K562 (cell line): ENCODE results near the gene BNIP2. TPM values are rescaled to one million over a fixed set of nuclear protein-coding genes. Genes with fewer than 3 reads are reported as not detected.

Experiments used
- BDP1 ChIP-seq: IDR thresholded peaks from 3 replicates; pipeline ENCODE4 v1.6.1; 2011; ENCODE audit not compliant: insufficient read length, insufficient read depth
- EP400 ChIP-seq: fragments of 450-650 bp; IDR thresholded peaks from 2 replicates; pipeline ENCODE4 v1.6.1; 2017; ENCODE audit warnings: antibody characterized with exemption, mild to moderate bottlenecking, moderate library complexity
- KLF10 ChIP-seq: fragments of 250-450 bp; sonication (Bioruptor Pico); IDR thresholded peaks from 2 replicates; pipeline ENCODE4 v1.6.1; 2021; ENCODE audit warnings: matching md5 sums
- MTF1 ChIP-seq: fragments of 250-450 bp; sonication (Bioruptor Pico); IDR thresholded peaks from 2 replicates; pipeline ENCODE4 v1.9.0; 2021; ENCODE audit warnings: moderate library complexity, mild to moderate bottlenecking, inconsistent platforms, borderline replicate concordance
- NFIC ChIP-seq: fragments of 450-650 bp; IDR thresholded peaks from 2 replicates; pipeline ENCODE4 v1.6.1; 2017; ENCODE audit warnings: mild to moderate bottlenecking, inconsistent platforms
- NR3C1 ChIP-seq: sonication (generic); formaldehyde crosslinking; IDR thresholded peaks from 2 replicates; pipeline ENCODE4 v1.8.1; 2022; ENCODE audit warnings: missing genetic modification reagents
- POLR3A ChIP-seq: IDR thresholded peaks from 2 replicates; pipeline ENCODE4 v1.6.1; 2011; ENCODE audit warnings: borderline replicate concordance, mild to moderate bottlenecking, moderate library complexity; ENCODE audit not compliant: insufficient read length, insufficient read depth; ENCODE audit errors: extremely low read depth
- SRSF3 ChIP-seq: fragments of 200-400 bp; formaldehyde crosslinking; IDR thresholded peaks from 2 replicates; pipeline ENCODE4 v1.6.1; 2016; ENCODE audit warnings: mild to moderate bottlenecking, low read length, moderate library complexity; ENCODE audit not compliant: insufficient read depth
- ZBTB1 ChIP-seq: sonication (generic); formaldehyde crosslinking; IDR thresholded peaks from 2 replicates; pipeline ENCODE4 v1.8.1; 2023; ENCODE audit warnings: missing genetic modification reagents, low read depth, mild to moderate bottlenecking, borderline replicate concordance
- ZEB2 ChIP-seq: fragments of 450-650 bp; IDR thresholded peaks from 2 replicates; pipeline ENCODE4 v1.6.1; 2016
- ZNF239 ChIP-seq: fragments of 250-450 bp; sonication (Bioruptor Pico); IDR thresholded peaks from 2 replicates; pipeline ENCODE4 v1.4.0; 2020; ENCODE audit warnings: mild to moderate bottlenecking
- ZNF695 ChIP-seq: fragments of 450-650 bp; formaldehyde crosslinking; IDR thresholded peaks from 2 replicates; pipeline ENCODE4 v1.4.0; 2020; ENCODE audit warnings: mild to moderate bottlenecking, moderate library complexity
- polyA plus RNA-seq, 8 experiments: library from polyadenylated mRNA; depleted of rRNA in 4 of 8; stranded (reverse) in 5 of 8; unstranded in 3 of 8; fragments of >200 nt; fragmentation: Nextera tagmentation in 2 of 8; fragmentation: Illumina TruSeq in 1 of 8; extraction: Ambion mirVana in 2 of 8; extraction: Trizol in 1 of 8; gene quantifications; 2 replicates each; pipeline versions ENCODE4 v1.2.1 to v1.2.3, GENCODE V29; 2011 to 2014; ENCODE audit warnings: inconsistent platforms in 1 of 8, missing spikeins in 1 of 8
- total RNA-seq, 7 experiments: library from RNA; depleted of rRNA in 6 of 7; stranded (reverse); fragments of >200 nt in 6 of 7; fragmentation: Illumina TruSeq in 2 of 7; extraction: Trizol in 2 of 7; gene quantifications; 2 replicates each; pipeline versions ENCODE4 v1.2.1 to v1.2.3, GENCODE V29; 2011 to 2021; ENCODE audit warnings: low replicate concordance in 1 of 7
- TF ChIP-seq, protein P1 (sequence below), 2 experiments: fragments of 200-800 bp in 1 of 2; sonication (Bioruptor generic) in 1 of 2; sonication (generic) in 1 of 2; formaldehyde crosslinking in 1 of 2; IDR thresholded peaks in 1 of 2; conservative IDR thresholded peaks in 1 of 2; 2 replicates each; pipeline versions ENCODE4 v1.5.0 to v1.6.1; 2016 to 2020; ENCODE audit warnings: missing compliant biosample characterization in 1 of 2, missing genetic modification characterization in 1 of 2, missing genetic modification reagents in 1 of 2
- TF ChIP-seq, protein P2 (sequence below): IDR thresholded peaks from 2 replicates; pipeline ENCODE4 v1.6.1; 2011; ENCODE audit warnings: borderline replicate concordance, low read depth, mild to moderate bottlenecking, moderate library complexity, low read length; ENCODE audit not compliant: insufficient read depth, poor library complexity, severe bottlenecking
- TF ChIP-seq, protein P3 (sequence below): sonication (generic); formaldehyde crosslinking; IDR thresholded peaks from 2 replicates; pipeline ENCODE4 v1.8.0; 2023; ENCODE audit warnings: missing genetic modification reagents, mild to moderate bottlenecking, borderline replicate concordance
- TF ChIP-seq, protein P4 (sequence below): fragments of 250-450 bp; sonication (Bioruptor Pico); IDR thresholded peaks from 2 replicates; pipeline ENCODE4 v1.8.0; 2021; ENCODE audit warnings: moderate library complexity, mild to moderate bottlenecking, inconsistent platforms
- TF ChIP-seq, protein P5 (sequence below): fragments of 450-650 bp; formaldehyde crosslinking; IDR thresholded peaks from 2 replicates; pipeline ENCODE4 v1.4.0; 2020; ENCODE audit warnings: mild to moderate bottlenecking, moderate library complexity

The BNIP2 gene
- total and polyA plus RNA-seq, 9 of the 15 experiments (the other 6 are each of a cell fraction or from before 2014, with no cell fraction given): 19.6 to 88.0 (median 52.5) TPM

DNA sequence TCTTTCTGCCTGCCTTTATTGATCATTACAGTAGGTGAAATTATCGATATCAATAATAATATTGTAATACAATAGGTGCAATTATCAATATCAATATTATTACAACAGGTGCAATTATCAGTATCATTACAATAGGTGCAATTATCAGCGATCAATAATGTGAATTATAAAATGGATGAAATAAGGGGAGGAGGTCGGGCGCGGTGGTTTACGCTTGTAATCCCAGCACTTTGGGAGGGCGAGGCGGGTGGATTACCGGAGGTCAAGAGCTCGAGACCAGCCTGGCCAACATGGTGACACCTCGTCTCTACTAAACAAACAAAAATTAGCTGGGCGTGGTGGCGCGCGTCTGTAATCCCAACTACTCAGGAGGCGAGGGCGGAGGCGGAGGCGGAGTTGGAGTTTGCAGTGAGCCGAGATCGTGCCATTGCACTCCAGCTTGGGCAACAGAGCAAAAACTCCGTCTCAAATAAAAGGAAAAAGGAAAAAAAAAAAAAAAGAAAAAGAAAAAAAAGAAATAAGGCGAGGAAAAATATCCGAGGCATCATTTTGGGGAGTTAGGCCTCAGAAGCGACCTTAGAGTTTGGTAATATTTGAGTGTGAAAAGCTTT, 611 bp upstream of the BNIP2 start (continued):
- TF ChIP-seq POLR3A (no peak), MTF1 (no peak), BDP1 (no peak), ZNF695 (CRISPR knock-in tag) (no peak), KLF10 (CRISPR knock-in tag) (no peak), NFIC (no peak), ZNF239 (CRISPR knock-in tag) (no peak), ZBTB1 (CRISPR knock-in tag) (no peak), ZEB2 (no peak), EP400 (peak; percentile 54; the same call in 1 of the 2 replicates), NR3C1 (CRISPR knock-in tag) (no peak), SRSF3 (no peak)
- TF ChIP-seq, protein P1, sequence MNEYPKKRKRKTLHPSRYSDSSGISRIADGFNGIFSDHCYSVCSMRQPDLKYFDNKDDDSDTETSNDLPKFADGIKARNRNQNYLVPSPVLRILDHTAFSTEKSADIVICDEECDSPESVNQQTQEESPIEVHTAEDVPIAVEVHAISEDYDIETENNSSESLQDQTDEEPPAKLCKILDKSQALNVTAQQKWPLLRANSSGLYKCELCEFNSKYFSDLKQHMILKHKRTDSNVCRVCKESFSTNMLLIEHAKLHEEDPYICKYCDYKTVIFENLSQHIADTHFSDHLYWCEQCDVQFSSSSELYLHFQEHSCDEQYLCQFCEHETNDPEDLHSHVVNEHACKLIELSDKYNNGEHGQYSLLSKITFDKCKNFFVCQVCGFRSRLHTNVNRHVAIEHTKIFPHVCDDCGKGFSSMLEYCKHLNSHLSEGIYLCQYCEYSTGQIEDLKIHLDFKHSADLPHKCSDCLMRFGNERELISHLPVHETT (CRISPR knock-in tag; conservative IDR thresholded peaks at IDR 0.05 in 1 of 2, IDR thresholded peaks at IDR 0.05 in 1 of 2): no peak
- TF ChIP-seq, protein P2, sequence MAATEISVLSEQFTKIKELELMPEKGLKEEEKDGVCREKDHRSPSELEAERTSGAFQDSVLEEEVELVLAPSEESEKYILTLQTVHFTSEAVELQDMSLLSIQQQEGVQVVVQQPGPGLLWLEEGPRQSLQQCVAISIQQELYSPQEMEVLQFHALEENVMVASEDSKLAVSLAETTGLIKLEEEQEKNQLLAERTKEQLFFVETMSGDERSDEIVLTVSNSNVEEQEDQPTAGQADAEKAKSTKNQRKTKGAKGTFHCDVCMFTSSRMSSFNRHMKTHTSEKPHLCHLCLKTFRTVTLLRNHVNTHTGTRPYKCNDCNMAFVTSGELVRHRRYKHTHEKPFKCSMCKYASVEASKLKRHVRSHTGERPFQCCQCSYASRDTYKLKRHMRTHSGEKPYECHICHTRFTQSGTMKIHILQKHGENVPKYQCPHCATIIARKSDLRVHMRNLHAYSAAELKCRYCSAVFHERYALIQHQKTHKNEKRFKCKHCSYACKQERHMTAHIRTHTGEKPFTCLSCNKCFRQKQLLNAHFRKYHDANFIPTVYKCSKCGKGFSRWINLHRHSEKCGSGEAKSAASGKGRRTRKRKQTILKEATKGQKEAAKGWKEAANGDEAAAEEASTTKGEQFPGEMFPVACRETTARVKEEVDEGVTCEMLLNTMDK: no peak
- TF ChIP-seq, protein P3, sequence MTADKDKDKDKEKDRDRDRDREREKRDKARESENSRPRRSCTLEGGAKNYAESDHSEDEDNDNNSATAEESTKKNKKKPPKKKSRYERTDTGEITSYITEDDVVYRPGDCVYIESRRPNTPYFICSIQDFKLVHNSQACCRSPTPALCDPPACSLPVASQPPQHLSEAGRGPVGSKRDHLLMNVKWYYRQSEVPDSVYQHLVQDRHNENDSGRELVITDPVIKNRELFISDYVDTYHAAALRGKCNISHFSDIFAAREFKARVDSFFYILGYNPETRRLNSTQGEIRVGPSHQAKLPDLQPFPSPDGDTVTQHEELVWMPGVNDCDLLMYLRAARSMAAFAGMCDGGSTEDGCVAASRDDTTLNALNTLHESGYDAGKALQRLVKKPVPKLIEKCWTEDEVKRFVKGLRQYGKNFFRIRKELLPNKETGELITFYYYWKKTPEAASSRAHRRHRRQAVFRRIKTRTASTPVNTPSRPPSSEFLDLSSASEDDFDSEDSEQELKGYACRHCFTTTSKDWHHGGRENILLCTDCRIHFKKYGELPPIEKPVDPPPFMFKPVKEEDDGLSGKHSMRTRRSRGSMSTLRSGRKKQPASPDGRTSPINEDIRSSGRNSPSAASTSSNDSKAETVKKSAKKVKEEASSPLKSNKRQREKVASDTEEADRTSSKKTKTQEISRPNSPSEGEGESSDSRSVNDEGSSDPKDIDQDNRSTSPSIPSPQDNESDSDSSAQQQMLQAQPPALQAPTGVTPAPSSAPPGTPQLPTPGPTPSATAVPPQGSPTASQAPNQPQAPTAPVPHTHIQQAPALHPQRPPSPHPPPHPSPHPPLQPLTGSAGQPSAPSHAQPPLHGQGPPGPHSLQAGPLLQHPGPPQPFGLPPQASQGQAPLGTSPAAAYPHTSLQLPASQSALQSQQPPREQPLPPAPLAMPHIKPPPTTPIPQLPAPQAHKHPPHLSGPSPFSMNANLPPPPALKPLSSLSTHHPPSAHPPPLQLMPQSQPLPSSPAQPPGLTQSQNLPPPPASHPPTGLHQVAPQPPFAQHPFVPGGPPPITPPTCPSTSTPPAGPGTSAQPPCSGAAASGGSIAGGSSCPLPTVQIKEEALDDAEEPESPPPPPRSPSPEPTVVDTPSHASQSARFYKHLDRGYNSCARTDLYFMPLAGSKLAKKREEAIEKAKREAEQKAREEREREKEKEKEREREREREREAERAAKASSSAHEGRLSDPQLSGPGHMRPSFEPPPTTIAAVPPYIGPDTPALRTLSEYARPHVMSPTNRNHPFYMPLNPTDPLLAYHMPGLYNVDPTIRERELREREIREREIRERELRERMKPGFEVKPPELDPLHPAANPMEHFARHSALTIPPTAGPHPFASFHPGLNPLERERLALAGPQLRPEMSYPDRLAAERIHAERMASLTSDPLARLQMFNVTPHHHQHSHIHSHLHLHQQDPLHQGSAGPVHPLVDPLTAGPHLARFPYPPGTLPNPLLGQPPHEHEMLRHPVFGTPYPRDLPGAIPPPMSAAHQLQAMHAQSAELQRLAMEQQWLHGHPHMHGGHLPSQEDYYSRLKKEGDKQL (CRISPR knock-in tag): no peak
- TF ChIP-seq, protein P4, sequence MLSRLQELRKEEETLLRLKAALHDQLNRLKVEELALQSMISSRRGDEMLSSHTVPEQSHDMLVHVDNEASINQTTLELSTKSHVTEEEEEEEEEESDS (CRISPR knock-in tag): no peak
- TF ChIP-seq, protein P5, sequence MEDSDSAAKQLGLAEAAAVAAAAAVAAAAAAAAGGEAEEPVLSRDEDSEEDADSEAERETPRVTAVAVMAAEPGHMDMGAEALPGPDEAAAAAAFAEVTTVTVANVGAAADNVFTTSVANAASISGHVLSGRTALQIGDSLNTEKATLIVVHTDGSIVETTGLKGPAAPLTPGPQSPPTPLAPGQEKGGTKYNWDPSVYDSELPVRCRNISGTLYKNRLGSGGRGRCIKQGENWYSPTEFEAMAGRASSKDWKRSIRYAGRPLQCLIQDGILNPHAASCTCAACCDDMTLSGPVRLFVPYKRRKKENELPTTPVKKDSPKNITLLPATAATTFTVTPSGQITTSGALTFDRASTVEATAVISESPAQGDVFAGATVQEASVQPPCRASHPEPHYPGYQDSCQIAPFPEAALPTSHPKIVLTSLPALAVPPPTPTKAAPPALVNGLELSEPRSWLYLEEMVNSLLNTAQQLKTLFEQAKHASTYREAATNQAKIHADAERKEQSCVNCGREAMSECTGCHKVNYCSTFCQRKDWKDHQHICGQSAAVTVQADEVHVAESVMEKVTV: no peak
